ENCODE measurements around the gene PNLIP.

The PNLIP gene

DNA sequence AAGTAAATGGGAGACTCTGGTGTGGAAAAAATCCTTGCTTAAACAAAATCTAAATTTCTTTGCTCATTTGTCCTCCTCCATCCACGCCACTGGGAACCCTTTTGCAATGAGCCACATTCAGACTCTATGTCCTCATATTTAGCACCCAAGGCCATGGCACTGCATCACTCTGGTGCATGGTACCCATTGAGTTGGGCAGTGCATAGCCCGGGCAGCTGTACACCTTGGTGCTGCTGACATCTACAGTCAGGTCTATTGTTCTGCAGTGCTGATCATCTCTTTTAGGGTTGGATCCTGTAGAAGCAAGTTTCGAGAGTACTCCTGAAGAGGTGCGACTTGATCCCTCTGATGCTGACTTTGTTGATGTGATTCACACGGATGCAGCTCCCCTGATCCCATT lies 51.8 kb downstream of the PNLIP start:
- H3K4me3 ChIP-seq (ENCODE audit: low read depth, low read length): no peak overlapping the region
- DNase-seq (ENCODE audit: low read depth, low spot score): no peak
- in situ Hi-C loops (cut with HindIII; ENCODE audit: low sequenced_read_pairs): no loop called here
- TF ChIP-seq CTCF (IDR thresholded peaks at IDR 0.05; ENCODE audit: low read depth, low read length): no peak

DNA sequence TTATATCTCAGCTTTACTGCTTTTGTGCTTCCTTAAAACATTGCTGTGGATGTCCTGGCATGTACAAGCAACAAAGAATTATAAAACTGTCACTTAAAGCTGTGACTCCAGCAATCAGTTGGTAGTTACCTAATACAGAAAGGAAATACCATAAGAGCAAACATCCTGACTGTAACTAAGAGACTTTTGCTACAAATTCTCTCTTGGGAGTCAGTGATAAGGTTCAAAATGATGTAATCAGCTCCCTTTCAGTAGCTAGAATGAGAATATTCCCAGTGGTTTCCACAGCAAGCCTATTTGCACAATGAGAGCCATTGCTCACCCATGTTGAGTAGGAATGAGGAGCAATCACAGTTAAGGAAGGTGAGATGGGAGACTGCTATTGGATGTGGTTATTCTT lies 52.6 kb downstream of the PNLIP start:
- in situ Hi-C loops (cut with HindIII; ENCODE audit: low sequenced_read_pairs): no loop called here
- TF ChIP-seq CTCF (IDR thresholded peaks at IDR 0.05; ENCODE audit: low read depth, low read length): no peak
- H3K4me3 ChIP-seq (ENCODE audit: low read depth, low read length): no peak overlapping the region
- DNase-seq (ENCODE audit: low read depth, low spot score): no peak

- H3K4me3 ChIP-seq (ENCODE audit: low read depth, low read length): no peak overlapping the region
- in situ Hi-C loops (cut with HindIII; ENCODE audit: low sequenced_read_pairs): no loop called here
- no peak for DNase-seq (ENCODE audit: low read depth, low spot score)
- TF ChIP-seq CTCF (IDR thresholded peaks at IDR 0.05; ENCODE audit: low read depth, low read length): no peak
Observed at GRCh38 chr10:116599991-116600390, 54.3 kb downstream of the PNLIP start.

- in situ Hi-C loops (cut with HindIII; ENCODE audit: low sequenced_read_pairs): no loop called here
- no peak for DNase-seq (ENCODE audit: low read depth, low spot score)
- no peak overlapping the region for H3K4me3 ChIP-seq (ENCODE audit: low read depth, low read length)
- no peak for TF ChIP-seq CTCF (IDR thresholded peaks at IDR 0.05; ENCODE audit: low read depth, low read length)
Observed at GRCh38 chr10:116602648-116603400, 57.1 kb downstream of the PNLIP start.

DNA sequence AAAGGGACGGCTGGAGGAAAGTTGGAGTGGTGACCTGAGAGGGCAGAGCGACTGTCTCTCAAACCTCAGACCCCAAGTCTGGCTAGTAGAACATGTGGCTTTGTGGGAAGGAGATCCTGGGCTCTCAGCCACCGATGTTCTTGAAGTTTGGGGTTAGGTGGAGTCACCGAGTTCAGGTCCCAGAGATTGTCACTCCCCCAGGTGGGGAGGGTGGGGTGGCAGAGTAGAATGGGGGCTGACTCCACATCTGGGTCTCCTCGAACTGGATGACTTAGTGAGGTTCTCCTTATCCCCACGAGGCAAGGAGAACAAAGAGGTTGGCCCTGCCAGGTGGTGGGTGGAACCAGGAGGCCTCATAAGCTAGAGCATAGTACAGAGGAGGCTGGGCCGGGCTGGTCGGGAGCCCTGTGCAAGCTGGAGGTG lies 60.3 kb downstream of the PNLIP start:
- no peak overlapping the region for H3K4me3 ChIP-seq (ENCODE audit: low read depth, low read length)
- no peak for DNase-seq (ENCODE audit: low read depth, low spot score)
- TF ChIP-seq CTCF (IDR thresholded peaks at IDR 0.05; ENCODE audit: low read depth, low read length): no peak
- in situ Hi-C loops (cut with HindIII; ENCODE audit: low sequenced_read_pairs): no loop called here

DNA sequence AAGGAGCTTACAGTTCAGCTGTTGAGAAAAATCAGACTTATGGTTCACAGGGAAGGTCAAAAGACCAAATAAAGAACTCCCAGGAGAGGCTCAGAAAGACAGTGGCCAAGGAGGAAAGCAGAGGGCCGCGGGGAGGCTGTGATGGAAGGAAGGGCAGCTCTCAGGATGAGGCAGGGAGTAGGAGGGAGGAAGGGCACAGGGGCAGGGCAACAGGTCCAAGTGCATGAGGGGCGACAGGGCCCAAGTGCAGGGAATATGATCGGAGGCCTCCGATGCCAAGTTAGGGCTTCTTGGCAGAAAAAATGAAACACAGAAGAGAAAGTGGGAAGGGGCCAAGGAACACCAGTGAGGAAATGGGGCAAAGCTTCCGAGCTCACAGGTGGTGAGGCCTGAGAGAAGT lies 61.6 kb downstream of the PNLIP start:
- in situ Hi-C loops (cut with HindIII; ENCODE audit: low sequenced_read_pairs): no loop called here
- no peak for TF ChIP-seq CTCF (IDR thresholded peaks at IDR 0.05; ENCODE audit: low read depth, low read length)
- no peak overlapping the region for H3K4me3 ChIP-seq (ENCODE audit: low read depth, low read length)
- DNase-seq (ENCODE audit: low read depth, low spot score): no peak

Measured in astrocyte of the spinal cord (primary cell).